NCI-H345 (cell line): ENCODE measurements around the gene KCNN3.

ENCODE experiments used
- DNase-seq: peaks from one replicate; lab custom pipeline; 2025; lab: John Stamatoyannopoulos, UW

The KCNN3 gene

DNA sequence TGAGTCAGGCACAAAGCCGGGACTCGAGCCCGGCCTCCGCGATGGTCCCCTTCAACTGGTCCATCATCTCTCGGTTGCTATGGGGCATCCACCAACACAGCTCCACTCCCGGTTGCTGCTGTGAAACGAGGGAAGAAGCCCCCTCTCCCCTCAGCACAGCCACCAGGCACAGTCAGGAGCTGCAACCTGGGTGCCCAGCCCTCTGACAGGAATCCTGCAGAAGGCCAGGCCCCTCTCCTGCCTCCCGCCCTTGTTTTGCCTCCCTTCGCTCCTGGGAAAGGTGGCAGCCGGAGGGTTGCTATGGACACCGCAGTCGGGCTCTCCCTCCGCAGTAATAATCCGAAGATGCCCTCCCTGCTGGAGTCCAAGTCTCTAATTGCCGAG, 8.9 kb upstream of the KCNN3 start:
- DNase-seq, result no peak

DNA sequence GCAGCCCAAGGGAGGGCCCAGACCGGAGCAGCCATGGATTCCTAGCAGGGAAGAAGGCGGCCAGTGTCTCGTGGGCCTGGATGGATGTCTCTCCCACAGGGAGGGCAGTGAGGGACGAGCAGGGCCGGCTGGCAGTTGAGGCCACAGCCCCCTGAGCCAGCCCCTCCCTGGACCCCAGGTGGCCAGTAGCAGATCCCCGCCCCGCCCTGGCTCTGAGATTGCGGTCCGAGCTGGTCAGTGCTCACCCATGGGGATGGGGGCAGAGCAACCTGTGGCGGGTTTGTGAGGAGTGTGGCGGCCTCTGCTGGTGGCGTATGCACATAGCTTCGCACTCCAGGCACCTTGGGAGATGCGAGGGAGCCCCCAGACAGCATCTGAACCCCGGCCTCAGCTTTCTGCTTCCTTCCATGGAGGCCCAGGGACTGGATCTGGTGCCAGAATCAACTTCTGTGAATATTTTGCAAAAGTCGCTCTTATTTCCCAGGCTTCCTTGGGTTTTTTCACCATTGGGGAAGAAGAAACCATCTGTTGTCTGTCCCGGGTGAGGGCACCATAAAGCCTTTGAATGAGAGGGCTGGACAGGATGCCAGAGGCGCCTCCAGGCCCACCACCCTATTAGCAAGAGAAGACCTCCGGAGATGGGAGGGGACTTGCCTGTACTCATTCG, 8.4 kb upstream of the KCNN3 start:
- peak; percentile 86 for DNase-seq

DNA sequence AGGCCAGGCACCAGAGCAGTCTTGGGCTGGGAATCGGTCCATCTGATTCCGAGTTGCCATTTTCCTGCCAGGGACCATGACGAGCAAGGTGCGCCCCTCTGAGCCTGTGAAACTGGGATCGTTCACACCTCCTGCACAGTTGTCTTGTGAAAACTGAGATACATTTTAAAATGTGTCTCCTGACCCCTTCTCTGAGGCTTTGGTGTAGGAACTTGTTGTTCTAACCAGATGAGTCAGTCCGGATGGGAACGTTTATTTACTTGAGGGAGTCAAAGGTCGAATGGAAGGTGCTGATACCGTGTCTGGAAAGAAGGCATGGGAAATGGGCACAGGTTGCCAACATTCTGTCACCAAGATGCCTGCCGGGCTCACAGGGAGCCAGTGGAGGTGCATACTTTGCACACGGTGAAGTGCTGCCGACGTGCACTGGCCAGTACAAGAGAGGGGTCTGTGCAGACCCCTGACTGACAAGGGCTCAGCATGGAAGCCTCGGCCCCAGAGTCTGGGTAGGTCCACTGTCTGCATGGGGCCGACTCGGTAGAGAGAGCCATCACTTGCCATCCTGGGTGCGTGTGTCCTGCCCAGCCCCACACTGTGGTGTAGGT, 7.4 kb upstream of the KCNN3 start:
- no peak for DNase-seq

DNA sequence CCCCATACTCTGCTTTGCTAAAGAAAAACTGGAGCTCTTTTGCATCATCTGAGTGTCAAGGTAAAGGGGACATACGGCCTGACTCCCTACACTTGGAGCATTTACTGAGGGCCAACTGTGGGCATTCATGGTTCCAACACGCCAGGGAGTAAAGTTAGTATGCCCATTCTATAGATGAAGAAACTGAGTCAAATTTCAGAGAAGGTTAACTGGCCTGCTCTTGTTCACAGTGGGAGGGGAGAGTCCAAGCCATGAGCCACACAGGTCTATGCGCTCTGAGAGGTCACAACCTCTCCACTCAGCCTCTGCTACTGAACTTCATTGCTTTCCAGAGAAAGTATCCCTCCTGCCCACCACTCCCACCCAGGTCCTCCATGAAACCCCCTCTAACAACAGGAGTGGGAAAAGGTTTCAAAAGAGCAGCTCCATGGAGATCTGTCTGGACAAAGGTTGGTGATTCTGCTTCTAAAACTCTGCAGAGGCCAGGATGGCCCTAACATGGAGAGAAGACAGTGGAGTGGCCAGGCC, 6.8 kb upstream of the KCNN3 start:
- DNase-seq, result no peak

DNA sequence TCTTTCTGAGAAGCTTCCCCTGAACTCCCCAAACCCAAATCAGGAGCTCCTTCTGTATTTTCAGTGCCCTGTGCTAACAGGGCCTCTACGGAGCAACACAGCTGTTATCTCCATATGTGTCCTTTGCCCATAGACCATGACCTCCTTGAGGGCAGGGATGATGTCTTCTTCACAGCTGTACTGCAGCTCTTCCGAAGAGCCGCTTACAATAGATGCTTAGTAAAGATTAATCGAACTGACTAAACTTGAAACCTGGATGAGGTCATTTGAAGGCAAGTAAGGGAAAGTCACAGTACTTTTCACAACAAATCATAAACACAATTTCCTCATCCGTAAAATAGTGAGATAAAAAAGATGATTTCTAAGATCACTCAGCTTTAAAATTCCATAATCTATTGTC, 4.4 kb upstream of the KCNN3 start:
- DNase-seq, result no peak

DNA sequence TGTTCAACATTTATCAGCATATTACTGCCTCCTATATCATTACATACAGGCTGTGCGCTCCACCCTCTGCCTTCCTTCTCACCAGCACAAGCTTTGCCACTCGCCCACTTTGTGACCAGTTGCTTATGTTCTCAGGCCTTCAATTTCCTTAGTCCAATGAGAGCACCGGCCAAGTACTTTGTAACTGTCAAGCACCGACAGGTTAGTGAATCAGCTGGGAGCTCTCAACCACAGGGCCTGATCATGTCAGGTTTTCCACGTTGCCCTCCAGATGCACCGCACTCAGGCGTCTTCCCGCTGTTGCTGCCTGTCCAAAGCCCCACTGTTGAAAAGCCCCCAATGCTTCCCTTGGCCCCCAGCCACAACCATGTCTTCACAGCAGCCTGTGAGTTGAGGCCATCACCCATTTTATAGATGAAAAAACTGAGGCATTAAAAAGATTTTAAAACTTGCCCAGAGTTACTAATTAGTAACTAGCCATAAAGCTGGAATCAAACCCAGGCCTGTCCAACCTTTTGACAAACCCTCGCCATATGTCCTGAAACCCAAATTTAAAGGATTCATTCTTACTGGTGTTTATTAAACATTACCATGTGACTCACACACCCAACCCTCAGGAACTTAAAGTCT, 3.4 kb upstream of the KCNN3 start:
- no peak for DNase-seq

DNA sequence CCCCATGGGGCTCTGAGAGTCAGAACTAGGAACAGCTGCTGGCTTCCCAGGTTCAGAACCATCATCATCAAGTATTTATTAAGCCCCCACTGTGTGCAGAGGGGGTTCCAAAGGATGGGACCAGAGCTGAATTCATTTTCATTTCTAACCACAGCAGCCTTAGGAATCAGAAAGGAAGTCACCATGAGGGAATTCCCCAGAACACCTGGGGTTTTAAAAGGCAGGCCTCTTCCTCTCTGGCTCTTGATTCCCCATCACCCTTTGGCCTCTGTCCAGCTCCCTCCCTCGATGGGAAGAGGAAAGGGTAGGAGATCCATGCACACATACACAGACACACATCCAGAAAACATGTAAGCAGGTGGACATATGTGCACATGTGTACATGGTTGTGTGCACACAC, 1.3 kb upstream of the KCNN3 start:
- DNase-seq, result no peak

DNA sequence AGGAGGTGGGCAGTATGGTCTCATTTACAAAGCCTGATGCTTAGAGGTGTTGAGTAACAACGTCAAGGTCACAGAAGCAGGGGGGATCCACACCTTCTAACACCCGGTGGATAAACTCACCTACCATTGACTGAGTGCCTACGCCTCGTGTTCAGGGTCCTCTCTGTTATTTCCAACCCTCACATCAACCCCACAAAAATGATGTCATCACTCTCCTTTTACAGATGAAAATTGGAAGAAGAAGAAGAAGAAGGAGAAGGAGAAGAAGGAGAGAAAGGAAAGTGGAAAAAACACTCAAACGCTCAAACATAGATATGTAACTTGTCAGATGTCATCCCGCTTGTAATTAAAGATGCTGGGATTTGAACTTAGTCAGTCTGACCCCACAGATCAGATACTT, 653 bp upstream of the KCNN3 start:
- DNase-seq, result no peak

DNA sequence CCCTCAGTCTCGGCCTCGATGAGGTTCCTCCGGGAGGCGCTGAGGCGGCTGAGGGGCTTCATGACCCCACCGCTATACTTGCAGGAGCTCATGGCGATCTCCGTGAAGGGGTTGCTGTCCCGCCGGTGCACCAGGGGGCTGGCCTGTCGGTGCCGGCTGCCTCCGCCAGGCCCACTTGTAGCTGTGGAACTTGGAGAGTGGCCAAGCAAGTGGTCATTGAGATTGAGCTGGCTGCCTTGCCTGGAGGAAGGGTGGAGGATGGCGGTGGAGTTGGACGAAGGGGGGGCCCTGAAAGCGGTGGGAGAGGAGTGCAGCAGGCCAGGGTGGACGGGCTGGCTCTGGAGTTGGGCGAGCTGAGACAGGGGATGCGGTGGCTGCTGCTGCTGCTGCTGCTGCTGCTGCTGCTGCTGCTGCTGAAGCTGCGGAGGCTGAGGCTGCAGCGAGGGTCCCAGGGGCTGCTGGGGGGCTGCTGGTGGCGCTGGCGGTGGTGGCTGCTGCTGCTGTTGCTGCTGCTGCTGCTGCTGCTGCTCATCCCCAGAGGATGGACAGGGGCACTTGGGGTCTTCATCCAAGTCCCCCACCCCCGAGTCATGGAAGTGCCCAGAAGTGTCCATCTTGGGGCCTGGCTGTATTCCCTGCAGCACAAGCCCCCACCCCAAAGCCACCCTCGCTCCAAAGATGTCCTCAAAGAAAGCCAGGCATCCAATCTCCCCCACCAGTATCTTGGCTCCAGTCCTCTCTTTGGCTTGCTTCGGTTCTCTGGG, 548 bp downstream of the KCNN3 start:
- DNase-seq, result peak; percentile 70

DNA sequence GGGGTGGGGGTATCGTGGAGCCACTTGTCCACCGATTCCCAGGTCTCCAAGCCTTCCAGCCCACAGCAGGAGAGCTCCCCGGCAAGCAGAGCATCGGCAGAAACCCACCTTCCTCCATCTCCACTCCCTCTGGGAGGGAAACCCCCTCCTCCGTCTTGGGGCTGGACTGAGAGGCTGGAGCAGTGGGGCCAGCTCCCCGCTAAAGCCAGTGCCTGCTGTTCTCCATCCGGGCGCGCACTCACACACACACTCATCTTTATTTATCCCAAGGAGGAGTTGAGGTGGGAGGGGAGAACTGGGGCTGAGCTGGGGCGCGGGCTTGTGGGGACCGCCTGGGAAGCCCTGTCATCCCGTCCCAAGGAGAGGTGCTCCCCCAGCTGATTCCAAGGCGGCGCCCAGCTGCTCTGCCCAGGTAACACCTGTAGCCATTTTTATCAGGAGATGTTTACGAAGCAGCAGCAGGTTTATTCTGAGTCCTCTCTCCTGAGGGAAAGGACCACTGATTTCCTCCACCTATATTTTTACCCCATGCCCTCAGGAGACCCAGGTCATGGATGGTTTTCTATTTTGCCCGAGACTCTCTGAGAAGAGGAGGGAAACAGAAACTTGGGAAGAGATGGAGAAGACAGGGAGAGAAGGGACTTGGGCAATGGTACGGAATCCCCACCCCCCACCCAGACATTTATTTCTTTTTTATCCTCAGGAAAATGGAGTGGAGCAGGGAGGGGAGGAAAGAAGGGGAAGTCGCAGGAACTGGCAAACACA, 2.1 kb downstream of the KCNN3 start:
- no peak for DNase-seq

DNA sequence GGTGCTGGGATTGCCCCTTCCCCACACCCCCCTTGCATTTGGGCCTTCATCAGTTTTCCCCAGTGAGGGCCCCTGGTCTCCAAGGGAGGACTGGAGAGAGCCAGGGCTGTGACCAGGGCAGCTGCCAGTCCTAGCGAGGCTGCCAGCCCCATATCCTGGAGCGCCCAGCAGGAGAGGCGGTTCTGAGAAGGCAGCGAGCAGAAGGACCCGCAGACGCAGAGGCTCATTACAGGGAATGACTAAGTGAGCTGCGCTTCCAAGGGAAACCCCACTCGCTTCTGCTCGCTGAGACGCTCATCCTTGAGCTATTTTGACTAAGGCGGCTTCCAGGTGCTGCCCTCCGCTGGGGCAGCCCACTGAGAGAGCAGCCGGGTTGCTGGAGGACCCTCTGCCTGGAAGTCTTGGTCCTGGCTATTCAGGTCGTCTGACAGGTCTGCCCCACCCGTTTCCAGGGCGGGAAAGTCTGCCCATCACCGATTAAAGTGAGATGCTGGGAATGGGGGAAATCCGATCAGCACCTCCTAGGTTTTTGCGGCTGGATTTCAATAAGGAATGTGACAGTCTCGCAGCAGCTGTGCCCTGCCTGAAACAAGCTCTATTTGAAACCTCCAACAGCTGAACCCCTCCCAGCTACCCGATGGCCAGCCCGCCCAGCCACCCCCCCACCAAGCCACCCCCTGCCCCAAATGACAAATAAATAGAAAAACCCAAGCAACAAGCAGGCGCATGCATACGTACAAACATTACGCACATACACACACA, 2.8 kb downstream of the KCNN3 start:
- DNase-seq, result no peak

DNA sequence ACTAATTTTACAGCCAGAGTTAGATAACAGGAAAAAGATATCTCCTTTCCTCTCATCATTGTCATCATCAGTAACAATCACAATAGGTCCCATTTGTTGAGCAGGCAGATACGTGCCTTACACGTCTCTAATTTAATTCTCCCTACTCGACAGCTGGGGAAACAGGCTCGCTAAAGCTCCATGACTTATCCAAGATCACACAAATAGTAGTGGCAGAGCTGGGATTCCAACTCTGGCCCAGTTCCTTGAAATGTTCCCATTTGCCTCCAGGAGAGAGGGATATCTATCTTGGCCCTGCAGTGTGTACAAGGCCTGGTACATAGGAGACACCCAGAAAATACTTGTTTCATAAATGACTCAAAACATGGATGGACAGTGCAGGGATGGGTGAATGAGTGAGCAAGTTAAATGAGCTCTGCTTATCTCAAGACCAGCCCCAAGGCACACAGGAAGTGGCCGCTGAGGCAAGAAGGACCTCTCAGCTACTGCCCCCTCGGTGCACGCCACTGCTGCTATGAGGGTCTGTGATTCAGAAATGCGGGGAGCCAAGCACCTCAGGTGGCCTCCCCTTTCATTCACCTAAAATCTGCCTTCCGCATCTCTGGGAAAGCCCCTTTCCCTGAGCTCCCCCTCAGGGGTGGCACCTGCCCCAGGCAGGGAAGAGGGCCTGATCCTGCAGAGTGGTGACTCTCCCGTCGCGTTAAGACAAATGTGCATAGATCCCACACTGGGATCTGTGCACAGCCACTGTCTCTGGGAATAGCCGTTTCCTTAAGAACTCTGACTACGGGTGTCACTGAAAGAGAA, 3.6 kb downstream of the KCNN3 start:
- DNase-seq, result no peak

DNA sequence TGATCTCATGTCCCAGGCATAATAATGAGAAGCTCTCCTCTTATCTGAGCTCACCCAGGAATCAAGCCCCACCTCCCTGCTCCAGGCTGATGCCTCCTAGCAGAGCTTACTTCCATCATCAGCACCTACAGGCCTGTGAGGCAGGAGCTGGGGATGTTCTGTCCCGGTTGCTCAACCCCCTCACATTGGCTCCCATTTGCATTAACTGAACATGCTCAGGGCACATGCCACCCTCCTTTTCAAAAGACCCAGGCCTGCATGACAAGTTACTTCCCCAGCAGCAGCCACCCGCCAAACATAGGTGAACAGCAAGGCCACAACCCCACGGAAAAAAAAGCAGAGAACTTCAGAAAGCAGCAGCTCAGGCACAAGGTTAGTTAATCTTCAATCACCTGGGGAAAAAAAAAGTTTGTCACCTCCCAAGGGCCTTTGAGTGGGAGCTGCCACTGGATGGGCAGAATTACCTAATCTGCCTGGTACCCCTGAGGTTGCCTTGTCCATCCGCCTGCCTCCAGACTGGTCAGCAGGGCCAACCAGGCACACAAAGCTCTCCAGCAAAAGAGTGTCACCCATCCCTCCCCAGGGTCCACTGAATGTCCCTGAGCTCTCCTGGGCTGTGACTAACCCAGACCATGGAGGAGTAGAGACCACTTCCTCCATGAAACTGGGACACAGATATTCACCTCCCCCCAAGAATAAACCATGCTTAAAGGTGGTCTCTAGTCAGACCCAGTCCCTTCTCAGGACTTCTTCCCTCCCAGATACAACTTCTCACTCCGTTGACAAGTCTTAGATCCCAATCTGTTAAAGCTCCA, 4.4 kb downstream of the KCNN3 start:
- DNase-seq, result no peak

DNA sequence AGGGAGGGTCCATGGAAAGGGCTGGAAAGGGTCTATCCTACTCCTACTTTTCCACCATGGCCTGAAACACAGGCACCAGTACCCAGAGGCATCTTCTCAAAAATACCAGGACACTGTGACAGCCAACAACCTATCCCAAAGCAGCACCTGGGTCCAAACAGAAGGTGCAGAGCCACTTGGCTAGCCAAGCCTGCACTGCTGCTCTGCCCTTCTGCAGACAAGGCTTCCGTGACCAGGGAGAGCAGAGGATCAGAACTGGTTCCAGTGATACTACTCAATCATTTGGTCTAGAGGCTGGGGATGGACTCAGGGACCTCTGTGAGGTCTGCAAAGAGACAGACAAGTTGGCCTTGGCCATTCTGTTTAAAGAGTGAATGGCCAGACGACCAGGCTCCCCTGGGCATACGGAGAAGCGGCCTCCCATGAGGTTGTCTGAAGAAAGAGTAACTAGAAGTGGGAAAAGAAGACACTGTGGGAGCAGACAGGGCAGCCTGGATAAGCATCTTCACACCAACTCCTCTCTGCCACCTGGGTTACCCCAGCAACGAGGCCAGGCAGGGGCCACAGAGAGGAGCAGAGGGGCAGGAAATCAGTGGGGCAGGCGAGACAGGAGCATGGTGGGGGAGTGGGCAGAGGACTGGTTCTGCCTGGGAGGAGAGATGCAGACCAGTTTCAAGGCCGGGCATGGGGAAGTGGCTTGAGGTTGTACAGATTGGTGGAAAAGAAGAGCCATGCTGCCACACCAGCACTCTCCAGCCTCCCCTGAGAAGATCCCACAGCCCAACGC, 5.7 kb downstream of the KCNN3 start:
- no peak for DNase-seq

DNA sequence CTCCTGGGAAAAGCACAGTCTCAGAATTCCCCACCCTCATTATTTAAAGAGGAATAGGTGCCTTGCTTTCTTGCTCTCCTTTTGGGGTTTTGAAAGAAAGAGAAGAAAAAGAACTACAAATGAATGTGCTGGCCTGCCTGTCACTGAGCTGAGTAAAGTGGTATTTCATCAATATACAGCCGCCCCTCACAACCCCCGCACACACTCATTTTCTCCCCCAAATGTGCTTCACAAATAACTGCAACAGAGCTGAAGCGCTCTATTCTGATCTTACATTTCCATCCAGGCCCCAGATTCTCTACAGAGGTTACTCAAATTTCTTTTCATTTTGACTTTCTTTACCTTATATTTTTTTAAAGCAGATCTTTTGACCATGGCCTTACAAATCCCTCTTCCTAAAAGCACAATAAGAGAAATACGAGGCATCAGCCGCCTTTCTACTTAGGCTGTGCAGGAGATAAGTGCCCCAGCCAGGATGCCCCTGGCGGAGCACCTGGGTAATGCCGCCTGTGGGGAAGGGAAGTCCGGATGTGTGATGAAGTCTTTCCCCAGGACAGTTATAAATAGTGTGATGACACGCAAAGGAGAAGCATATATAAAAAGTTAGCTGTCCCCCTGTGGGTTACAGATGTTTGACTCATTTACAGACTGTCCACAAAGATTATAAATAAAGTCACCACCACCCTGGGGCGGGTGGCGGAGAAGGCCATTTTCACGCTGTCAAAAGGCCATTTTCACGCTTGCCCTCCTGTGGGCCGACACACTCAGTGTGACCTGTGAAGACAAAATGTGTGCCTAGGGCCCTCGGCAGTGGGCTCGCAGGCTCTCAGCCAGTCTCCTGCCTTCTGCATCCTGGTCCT, 6.5 kb downstream of the KCNN3 start:
- DNase-seq, result no peak

DNA sequence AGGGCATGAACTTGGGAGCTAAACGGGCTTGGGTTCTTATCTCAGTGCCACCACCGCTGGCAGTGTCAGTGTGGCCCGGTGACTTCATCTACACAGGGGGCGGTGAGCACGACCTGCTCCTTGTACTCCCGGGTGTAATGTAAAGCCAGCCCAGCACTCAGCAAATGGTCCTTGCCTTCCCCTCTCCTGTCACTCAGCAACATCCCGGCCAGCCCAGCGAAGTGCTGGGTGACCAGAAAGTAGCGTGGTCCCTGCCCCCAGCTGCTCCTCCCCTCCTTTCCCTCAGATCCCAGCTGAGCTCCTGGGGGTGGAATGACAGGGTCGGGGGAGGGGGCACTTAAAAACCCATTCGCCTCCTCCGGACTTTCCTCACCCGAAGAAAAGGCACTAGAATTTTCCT, 7.2 kb downstream of the KCNN3 start:
- DNase-seq, result no peak

DNA sequence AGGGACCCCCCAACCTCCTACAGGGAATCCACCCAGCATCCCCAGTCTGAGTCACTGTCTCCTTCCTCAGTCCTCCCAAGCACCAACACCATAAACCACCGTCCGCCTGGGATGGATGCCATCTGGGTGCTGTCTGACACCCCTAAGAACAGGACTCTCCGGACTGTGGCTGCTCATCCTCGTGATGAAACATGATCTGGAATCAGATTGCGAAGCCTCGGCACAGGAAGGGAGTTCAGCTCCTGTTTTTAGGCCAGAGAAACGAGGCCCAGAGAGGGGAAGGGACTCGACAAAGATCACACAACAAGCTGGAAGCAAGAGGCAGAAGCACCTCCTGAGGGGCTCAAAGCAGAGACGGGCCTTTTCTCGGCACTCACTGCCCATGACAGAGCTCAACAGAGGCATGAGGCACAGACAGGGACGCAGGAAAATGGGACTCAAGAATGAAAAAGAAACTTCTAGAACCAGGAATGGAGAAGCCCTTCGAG, 8.4 kb downstream of the KCNN3 start:
- no peak for DNase-seq
